BJ (cell line): ENCODE data around the gene FMN2. TPM values are rescaled to one million over a fixed set of nuclear protein-coding genes. Genes with fewer than 3 reads are reported as not detected.
A peak's percentile ranks its signal among the peaks of the same experiment; 100 is the strongest.

Experiments used
- CTCF ChIA-PET: fragments of 350-600 bp; formaldehyde crosslinking; extraction: SDS; loops from one replicate; lab custom pipeline; 2021; ENCODE audit warnings: antibody characterized with exemption, inconsistent platforms; lab: Yijun Ruan, JAX
- POLR2A ChIA-PET: fragments of 300-600 bp; sonication (Branson Sonifier 250); formaldehyde crosslinking; extraction: SDS; loops from one replicate; lab custom pipeline; 2021; ENCODE audit warnings: antibody characterized with exemption; lab: Charles Lee
- DNase-seq: peaks from one replicate; pipeline ENCODE4 v3.0.0-alpha.2; 2011; ENCODE audit warnings: low read depth
- H3K27me3 ChIP-seq: 2 replicates; pipeline ENCODE4 v1.6.0; 2011; ENCODE audit warnings: low read length; ENCODE audit not compliant: control insufficient read depth, insufficient read depth
- H3K36me3 ChIP-seq: 2 replicates; pipeline ENCODE4 v1.5.1; 2011; ENCODE audit warnings: low read length; ENCODE audit not compliant: control insufficient read depth, insufficient read depth
- H3K4me3 ChIP-seq: 2 replicates; pipeline ENCODE4 v1.5.1; 2011; ENCODE audit warnings: low read depth, mild to moderate bottlenecking, control low read depth, low read length
- polyA plus RNA-seq: library from polyadenylated mRNA; depleted of rRNA; stranded (reverse); fragments of >200 nt; gene quantifications from 2 replicates; pipeline ENCODE4 v1.2.3, GENCODE V29; 2011
- TF ChIP-seq, protein P1 (sequence below): IDR thresholded peaks from 2 replicates; pipeline ENCODE4 v1.5.1; 2011; ENCODE audit warnings: low read depth, mild to moderate bottlenecking, control low read depth, inconsistent platforms, low read length, moderate library complexity; ENCODE audit not compliant: insufficient read depth

FMN2 gene
- polyA plus RNA-seq, 1 experiment, result 14.6 TPM

DNA sequence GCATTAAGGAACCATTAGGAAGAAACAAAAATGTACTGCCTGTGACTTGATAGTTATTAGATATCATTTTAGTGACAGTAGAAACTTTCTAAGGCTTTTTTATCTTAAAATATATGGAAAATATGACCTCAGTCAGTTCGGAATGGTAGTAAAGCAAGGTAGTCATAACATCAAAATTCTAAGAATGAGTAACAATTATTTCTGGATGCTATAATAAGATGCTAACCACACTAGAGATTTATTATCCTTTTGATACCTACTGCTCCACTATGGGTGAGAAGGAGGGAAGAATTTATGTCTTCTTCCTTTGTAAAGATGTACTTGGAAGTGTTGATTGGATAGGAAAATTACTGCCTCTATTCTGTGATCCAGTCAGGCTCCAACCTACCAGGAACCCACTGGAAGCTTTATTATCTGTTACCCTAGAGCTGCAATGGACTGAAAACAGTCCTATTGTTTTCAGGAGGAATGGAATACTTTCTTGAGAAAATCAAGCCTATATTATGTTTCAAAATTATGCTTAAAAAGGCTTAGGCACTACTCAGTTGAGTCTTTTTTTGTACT lies 8.8 kb downstream of the FMN2 start:
- TF ChIP-seq, protein P1, sequence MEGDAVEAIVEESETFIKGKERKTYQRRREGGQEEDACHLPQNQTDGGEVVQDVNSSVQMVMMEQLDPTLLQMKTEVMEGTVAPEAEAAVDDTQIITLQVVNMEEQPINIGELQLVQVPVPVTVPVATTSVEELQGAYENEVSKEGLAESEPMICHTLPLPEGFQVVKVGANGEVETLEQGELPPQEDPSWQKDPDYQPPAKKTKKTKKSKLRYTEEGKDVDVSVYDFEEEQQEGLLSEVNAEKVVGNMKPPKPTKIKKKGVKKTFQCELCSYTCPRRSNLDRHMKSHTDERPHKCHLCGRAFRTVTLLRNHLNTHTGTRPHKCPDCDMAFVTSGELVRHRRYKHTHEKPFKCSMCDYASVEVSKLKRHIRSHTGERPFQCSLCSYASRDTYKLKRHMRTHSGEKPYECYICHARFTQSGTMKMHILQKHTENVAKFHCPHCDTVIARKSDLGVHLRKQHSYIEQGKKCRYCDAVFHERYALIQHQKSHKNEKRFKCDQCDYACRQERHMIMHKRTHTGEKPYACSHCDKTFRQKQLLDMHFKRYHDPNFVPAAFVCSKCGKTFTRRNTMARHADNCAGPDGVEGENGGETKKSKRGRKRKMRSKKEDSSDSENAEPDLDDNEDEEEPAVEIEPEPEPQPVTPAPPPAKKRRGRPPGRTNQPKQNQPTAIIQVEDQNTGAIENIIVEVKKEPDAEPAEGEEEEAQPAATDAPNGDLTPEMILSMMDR, result no peak
- CTCF ChIA-PET, result interaction anchor here (1.6 kb wide), 2 partner anchors 50 to 96 kb away, joined by 4 to 5 read pairs; no protein-coding TSS in a partner anchor
- Histone ChIP-seq H3K4me3 (no peak overlapping the region), H3K27me3 (no peaks in the 10 kb centered on the region), H3K36me3 (no peaks in the 10 kb centered on the region; the same call in 1 of the 2 replicates)
- POLR2A ChIA-PET, result no interaction called here
- peak; percentile 48 for DNase-seq

DNA sequence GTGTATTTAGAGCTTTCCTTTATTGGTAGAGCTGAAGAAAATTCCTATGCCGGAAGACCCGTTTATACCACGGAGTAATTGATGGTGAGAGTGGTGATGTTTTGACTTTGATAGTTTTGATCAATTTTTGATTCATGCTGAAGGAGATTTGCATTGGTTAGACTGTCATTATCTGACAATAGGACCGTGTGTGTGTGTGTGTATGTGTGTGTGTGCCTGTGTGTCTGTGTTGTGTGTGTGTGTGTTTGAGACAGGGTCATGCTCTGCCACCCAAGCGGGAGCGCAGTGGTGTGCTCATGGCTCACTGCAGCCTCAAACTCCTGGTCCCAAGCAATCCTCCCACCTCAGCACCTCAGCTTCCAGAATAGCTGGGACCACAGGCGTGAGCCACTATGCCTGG lies 9.6 kb downstream of the FMN2 start:
- H3K4me3 ChIP-seq, result no peak overlapping the region
- H3K27me3 ChIP-seq, result no peaks in the 10 kb centered on the region
- DNase-seq, result no peak
- ChIA-PET CTCF (no interaction called here), POLR2A (no interaction called here)
- no peaks in the 10 kb centered on the region; the same call in 1 of the 2 replicates for H3K36me3 ChIP-seq
- TF ChIP-seq, protein P1, result no peak

DNA sequence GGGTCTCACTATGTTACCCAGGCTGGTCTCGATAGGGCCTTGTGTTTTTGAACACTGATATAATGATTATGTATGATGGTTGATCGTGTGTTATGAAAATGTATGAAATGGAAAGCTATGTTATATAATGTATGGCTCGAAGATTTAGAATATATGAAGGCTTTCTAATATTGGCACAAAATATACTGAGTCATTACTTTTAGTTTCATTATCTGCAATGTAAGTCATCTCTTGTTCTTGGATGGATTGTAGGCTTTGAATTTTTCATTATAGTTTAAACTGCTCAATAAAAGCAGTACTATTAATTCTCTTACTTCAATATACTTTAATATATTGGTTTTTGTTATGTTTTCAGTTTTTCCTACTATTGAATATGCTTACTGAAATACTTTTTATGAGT lies 10.1 kb downstream of the FMN2 start:
- TF ChIP-seq, protein P1, result no peak
- H3K27me3 ChIP-seq, result no peaks in the 10 kb centered on the region
- DNase-seq, result no peak
- ChIA-PET CTCF (no interaction called here), POLR2A (no interaction called here)
- no peak overlapping the region for H3K4me3 ChIP-seq
- H3K36me3 ChIP-seq, result no peaks in the 10 kb centered on the region; the same call in 1 of the 2 replicates

DNA sequence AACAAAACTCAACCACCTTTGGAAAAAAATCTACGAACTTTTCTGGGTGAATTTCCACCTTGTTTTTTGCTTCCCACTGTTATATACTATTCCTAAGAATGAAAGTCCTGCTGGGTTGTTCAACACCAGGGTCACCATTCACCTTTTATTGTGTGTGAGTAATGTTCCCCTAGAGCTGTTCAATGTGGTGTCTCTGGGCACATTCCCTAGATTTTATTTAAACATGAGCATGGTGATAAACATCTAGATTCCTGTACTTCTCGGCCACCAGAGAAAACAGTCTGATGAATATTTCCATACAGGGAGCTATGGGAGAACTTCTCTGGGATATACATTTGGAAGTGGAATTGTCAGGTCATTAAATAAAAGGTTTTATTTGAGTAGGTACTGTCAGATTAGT lies 13.0 kb downstream of the FMN2 start:
- no peaks in the 10 kb centered on the region for H3K27me3 ChIP-seq
- H3K4me3 ChIP-seq, result no peak overlapping the region
- no peak for DNase-seq
- ChIA-PET POLR2A (no interaction called here), CTCF (interaction anchor here (0.7 kb wide), 1 partner anchor 45 kb away, joined by 3 read pairs; no protein-coding TSS in a partner anchor)
- TF ChIP-seq, protein P1, result no peak
- no peaks in the 10 kb centered on the region; the same call in 1 of the 2 replicates for H3K36me3 ChIP-seq

DNA sequence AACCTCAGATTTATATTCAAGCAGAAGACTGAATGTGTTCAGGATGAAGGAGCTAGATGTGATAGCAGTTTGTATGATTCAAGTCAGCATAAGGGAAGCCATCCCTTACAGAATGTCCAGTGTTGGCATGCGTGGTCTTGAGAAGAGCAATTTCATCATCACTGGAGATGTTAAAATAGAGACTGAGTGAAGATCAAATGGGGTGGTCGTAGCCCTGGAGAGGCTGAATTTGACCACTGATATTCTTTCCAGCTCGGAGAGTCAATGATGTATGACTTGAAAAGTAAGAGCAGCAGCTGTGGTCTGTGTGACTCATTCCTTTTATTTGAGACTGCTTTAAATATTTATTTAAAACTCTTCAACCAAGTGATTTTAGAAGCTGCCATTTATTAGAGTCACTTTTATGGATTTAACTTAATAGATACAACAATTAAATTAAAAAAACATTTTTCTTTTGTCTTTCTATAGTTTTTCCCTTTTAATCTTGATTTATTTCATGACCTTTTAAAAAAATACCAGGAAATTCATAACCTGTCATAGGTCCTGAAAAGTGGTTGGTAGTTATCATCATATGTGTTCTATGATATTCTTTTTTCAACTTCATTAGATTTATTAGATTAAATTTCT lies 15.5 kb downstream of the FMN2 start:
- CTCF ChIA-PET, result interaction anchor here (0.8 to 2.9 kb wide), 3 partner anchors 16 to 43 kb away, joined by 3 to 10 read pairs (median 3); partner anchors contain the start of gene FMN2

More for the DNA sequence above, 15.5 kb downstream of the FMN2 start:
- Histone ChIP-seq H3K36me3 (no peaks in the 10 kb centered on the region), H3K27me3 (no peaks in the 10 kb centered on the region), H3K4me3 (no peak overlapping the region)
- POLR2A ChIA-PET, result interaction anchor here (0.6 kb wide), 1 partner anchor 145 kb away, joined by 4 read pairs; no protein-coding TSS in a partner anchor
- TF ChIP-seq, protein P1, result no peak
- no peak for DNase-seq
